Measurements from ENCODE around the gene CTDSP2.

DNA sequence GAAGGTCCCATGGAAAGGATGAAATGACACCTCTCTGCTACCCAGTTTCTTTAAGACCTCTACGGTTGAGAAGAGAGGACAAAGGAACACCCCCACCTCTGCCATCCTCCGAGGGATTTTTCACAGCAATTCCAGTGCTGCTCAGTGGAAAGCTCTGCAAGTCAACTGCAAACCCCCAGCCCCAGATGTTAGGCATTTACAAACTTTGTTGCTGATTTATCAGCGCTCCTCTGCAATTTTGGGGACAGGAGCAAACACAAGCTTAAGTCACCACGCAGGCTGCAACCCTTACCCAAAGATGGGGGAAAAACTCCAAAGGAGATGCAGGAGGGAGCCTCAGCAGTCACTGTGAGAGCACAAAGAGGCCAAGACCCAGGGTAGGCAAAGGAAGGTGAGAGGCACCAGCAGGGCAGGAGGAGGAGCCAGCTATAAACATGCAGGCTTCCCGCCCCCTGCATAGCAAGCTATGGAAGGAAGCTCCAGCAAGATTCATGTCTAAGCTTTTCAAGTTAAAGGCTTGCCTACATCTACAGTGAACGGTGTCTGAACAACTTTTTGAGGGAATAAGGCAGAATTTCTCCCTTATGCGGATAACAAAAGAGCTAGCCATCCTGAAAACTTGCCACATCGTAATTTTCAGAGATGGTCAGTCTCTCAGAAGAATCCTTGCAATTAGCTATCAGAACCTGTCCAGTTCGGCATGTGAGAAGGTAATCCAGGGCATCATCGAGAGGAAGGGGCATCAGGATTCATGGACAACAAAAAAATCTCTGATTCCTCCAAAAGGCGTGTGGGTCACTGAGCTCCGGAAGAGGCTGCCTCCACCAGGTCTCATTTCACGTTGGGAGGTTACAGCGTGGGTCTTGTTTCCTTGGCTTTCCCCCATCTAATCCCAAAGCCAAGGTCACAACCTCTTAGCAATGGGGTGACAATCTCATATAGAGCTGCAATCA lies 3.9 kb downstream of the CTDSP2 start:
- TF ChIP-seq, protein P1, sequence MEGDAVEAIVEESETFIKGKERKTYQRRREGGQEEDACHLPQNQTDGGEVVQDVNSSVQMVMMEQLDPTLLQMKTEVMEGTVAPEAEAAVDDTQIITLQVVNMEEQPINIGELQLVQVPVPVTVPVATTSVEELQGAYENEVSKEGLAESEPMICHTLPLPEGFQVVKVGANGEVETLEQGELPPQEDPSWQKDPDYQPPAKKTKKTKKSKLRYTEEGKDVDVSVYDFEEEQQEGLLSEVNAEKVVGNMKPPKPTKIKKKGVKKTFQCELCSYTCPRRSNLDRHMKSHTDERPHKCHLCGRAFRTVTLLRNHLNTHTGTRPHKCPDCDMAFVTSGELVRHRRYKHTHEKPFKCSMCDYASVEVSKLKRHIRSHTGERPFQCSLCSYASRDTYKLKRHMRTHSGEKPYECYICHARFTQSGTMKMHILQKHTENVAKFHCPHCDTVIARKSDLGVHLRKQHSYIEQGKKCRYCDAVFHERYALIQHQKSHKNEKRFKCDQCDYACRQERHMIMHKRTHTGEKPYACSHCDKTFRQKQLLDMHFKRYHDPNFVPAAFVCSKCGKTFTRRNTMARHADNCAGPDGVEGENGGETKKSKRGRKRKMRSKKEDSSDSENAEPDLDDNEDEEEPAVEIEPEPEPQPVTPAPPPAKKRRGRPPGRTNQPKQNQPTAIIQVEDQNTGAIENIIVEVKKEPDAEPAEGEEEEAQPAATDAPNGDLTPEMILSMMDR (IDR thresholded peaks at IDR 0.05; ENCODE audit: low read depth, low read length, poor library complexity, severe bottlenecking): no peak
- TF ChIP-seq EZH2phosphoT487 (IDR thresholded peaks at IDR 0.05; ENCODE audit: borderline replicate concordance, low read length): no peak
